Neural cell (in vitro differentiated cells): ENCODE measurements around the gene ESRRB. TPM values are rescaled to one million over a fixed set of nuclear protein-coding genes. Genes with fewer than 3 reads are reported as not detected.
A peak's percentile ranks its signal among the peaks of the same experiment; 100 is the strongest.

Experiments used
- H2AFZ ChIP-seq: fragments of 200-600, 300-800 bp; sonication (generic), shearing (Covaris generic); 2 replicates; pipeline ENCODE4 v1.6.0; 2014; ENCODE audit warnings: low read depth, mild to moderate bottlenecking, antibody characterized with exemption, low read length, moderate library complexity
- H3F3A ChIP-seq: fragments of 200-600 bp; shearing (Covaris generic); 2 replicates; pipeline ENCODE4 v1.6.1; 2016; ENCODE audit warnings: mild to moderate bottlenecking, moderate library complexity, mixed read lengths, antibody characterized with exemption, low read length; ENCODE audit not compliant: insufficient read depth, poor library complexity, severe bottlenecking
- H3K27ac ChIP-seq: fragments of 200-600, 300-800 bp; sonication (generic), shearing (Covaris generic); 2 replicates; pipeline ENCODE4 v1.5.1; 2014; ENCODE audit warnings: mild to moderate bottlenecking, low read length, moderate library complexity
- H3K27me3 ChIP-seq: fragments of 300-800, 200-600 bp; sonication (generic), shearing (Covaris generic); 2 replicates; pipeline ENCODE4 v1.6.0; 2014; ENCODE audit warnings: mild to moderate bottlenecking, low read depth, low read length, moderate library complexity; ENCODE audit not compliant: insufficient read depth
- H3K36me3 ChIP-seq: fragments of 300-800, 200-600 bp; sonication (generic), shearing (Covaris generic); 2 replicates; pipeline ENCODE4 v1.5.1; 2014; ENCODE audit warnings: mild to moderate bottlenecking, antibody characterized with exemption, low read length, moderate library complexity; ENCODE audit not compliant: insufficient read depth
- H3K4me2 ChIP-seq: fragments of 300-800, 200-600 bp; sonication (generic), shearing (Covaris generic); 2 replicates; pipeline ENCODE4 v1.6.0; 2014; ENCODE audit warnings: mild to moderate bottlenecking, low read length
- H3K4me3 ChIP-seq: fragments of 300-800, 200-600 bp; sonication (generic), shearing (Covaris generic); 2 replicates; pipeline ENCODE4 v1.5.1; 2014; ENCODE audit warnings: mild to moderate bottlenecking, low read length, moderate library complexity
- H3K79me2 ChIP-seq: fragments of 200-600 bp; shearing (Covaris generic); replicated peaks from 2 replicates; pipeline ENCODE4 v1.6.0; 2014; ENCODE audit warnings: mild to moderate bottlenecking, low read length, moderate library complexity; ENCODE audit not compliant: insufficient read depth
- H3K9ac ChIP-seq: fragments of 300-800, 200-600 bp; sonication (generic), shearing (Covaris generic); 2 replicates; pipeline ENCODE4 v1.6.1; 2016; ENCODE audit warnings: mild to moderate bottlenecking, low read length, mixed read lengths
- H3K9me2 ChIP-seq: fragments of 200-600 bp; shearing (Covaris generic); 2 replicates; pipeline ENCODE4 v1.6.1; 2016; ENCODE audit warnings: mild to moderate bottlenecking, low read length, mixed read lengths; ENCODE audit not compliant: insufficient read depth
- H3K9me3 ChIP-seq: fragments of 200-600, 300-800 bp; sonication (generic), shearing (Covaris generic); 2 replicates; pipeline ENCODE4 v1.6.1; 2016; ENCODE audit warnings: mild to moderate bottlenecking, mixed run types, low read length, moderate library complexity, mixed read lengths
- H4K20me1 ChIP-seq: fragments of 200-600 bp; shearing (Covaris generic); 2 replicates; pipeline ENCODE4 v1.6.1; 2016; ENCODE audit warnings: mild to moderate bottlenecking, mixed run types; ENCODE audit not compliant: insufficient read depth
- CTCF ChIP-seq: fragments of 450-650 bp; IDR thresholded peaks from 2 replicates; pipeline ENCODE4 v1.5.1; 2014; ENCODE audit warnings: antibody characterized with exemption, mild to moderate bottlenecking, moderate library complexity; ENCODE audit not compliant: poor library complexity, severe bottlenecking
- EZH2 ChIP-seq: fragments of 200-600, 300-800 bp; shearing (Covaris generic), sonication (generic); IDR thresholded peaks from 2 replicates; pipeline ENCODE4 v1.6.1; 2014; ENCODE audit warnings: antibody characterized with exemption, low read length, borderline replicate concordance, mild to moderate bottlenecking; ENCODE audit not compliant: insufficient read depth, poor library complexity, severe bottlenecking
- RAD21 ChIP-seq: fragments of 450-650 bp; conservative IDR thresholded peaks from 2 replicates; pipeline ENCODE4 v1.6.1; 2014; ENCODE audit warnings: antibody characterized with exemption, mild to moderate bottlenecking, moderate library complexity
- SMC3 ChIP-seq: fragments of 450-650 bp; conservative IDR thresholded peaks from 2 replicates; pipeline ENCODE4 v1.6.1; 2014; ENCODE audit warnings: antibody characterized with exemption, mild to moderate bottlenecking, moderate library complexity; ENCODE audit not compliant: poor library complexity
- TAF1 ChIP-seq: IDR thresholded peaks from 2 replicates; pipeline ENCODE4 v1.6.1; 2012; ENCODE audit warnings: low read depth
- polyA plus RNA-seq: library from polyadenylated mRNA; depleted of rRNA; stranded (reverse); fragments of >200 nt; gene quantifications from 2 replicates; pipeline ENCODE4 v1.2.3, GENCODE V29; 2014
- TF ChIP-seq, protein P1 (sequence below): IDR thresholded peaks from 2 replicates; pipeline ENCODE4 v1.6.1; 2012; ENCODE audit warnings: borderline replicate concordance

The ESRRB gene
- polyA plus RNA-seq, 1 donor from 2014 or later = 0.59 TPM

DNA sequence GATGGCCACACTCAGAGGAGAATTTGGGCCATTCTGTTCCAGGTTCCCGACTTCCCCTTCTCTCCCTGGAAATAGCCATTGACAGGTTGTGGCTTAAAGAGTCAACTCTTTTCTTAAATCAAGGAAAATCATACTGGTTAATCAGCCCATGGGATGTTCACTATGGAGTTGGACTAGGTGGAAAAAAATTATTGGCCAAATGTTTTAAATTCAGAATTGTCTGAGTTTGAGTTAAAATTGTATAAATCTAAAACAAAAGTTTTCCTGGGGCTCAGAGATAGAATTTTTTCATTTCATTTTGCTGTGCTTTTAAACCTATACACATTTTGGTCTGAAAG lies 6.5 kb downstream of the ESRRB start:
- Histone ChIP-seq H3K79me2 (no peaks in the 10 kb centered on the region), H3K9me2 (no peaks in the 10 kb centered on the region), H3K9ac (no peak overlapping the region), H3K4me3 (no peak overlapping the region), H3K9me3 (no peaks in the 10 kb centered on the region), H3K36me3 (no peaks in the 10 kb centered on the region), H2AFZ (no peak overlapping the region), H3K27ac (no peak overlapping the region), H3F3A (no peaks in the 10 kb centered on the region), H4K20me1 (no peaks in the 10 kb centered on the region), H3K27me3 (peaks cover 28% of the 10 kb centered on the region), H3K4me2 (no peak overlapping the region)
- TF ChIP-seq TAF1 (no peak), RAD21 (no peak), EZH2 (no peak)

DNA sequence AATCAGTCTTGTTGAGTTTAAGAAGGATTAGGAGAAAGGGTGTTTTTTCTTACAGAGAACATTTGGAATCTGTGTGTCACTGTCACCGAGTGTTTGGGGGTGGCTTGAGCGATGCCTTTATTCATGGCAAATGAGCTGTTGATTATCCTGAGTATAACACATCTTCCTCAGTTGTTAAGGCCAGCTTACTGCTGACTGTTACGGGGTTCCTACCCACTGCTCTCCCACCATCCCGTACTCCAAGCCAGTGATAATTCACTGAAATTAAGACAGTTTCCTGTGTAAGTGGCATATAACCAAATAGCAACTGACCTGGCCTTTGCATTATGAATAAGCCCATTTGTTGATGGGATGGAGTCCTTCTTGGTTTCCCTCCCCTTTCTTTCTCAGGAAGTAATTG lies 9.5 kb downstream of the ESRRB start:
- no peaks in the 10 kb centered on the region for H3K79me2 ChIP-seq
- no peaks in the 10 kb centered on the region for H3K27me3 ChIP-seq
- H3K36me3 ChIP-seq = no peaks in the 10 kb centered on the region
- no peak for TF ChIP-seq SMC3
- no peak for TF ChIP-seq TAF1
- no peak overlapping the region for H3K27ac ChIP-seq
- H3K9me2 ChIP-seq = no peaks in the 10 kb centered on the region
- H2AFZ ChIP-seq = no peak overlapping the region
- H4K20me1 ChIP-seq = no peaks in the 10 kb centered on the region
- no peak overlapping the region for H3K9ac ChIP-seq
- no peaks in the 10 kb centered on the region for H3F3A ChIP-seq
- no peaks in the 10 kb centered on the region for H3K9me3 ChIP-seq
- H3K4me3 ChIP-seq = no peak overlapping the region
- no peak overlapping the region for H3K4me2 ChIP-seq

- H3K36me3 ChIP-seq = no peaks in the 10 kb centered on the region
- no peaks in the 10 kb centered on the region for H4K20me1 ChIP-seq
- H2AFZ ChIP-seq = no peak overlapping the region
- H3K27me3 ChIP-seq = no peaks in the 10 kb centered on the region
- no peaks in the 10 kb centered on the region for H3F3A ChIP-seq
- no peak overlapping the region for H3K9ac ChIP-seq
- no peak overlapping the region for H3K4me2 ChIP-seq
- no peaks in the 10 kb centered on the region for H3K79me2 ChIP-seq
- H3K27ac ChIP-seq = no peak overlapping the region
- TF ChIP-seq RAD21 = peak; percentile 78
- TF ChIP-seq, protein P1, sequence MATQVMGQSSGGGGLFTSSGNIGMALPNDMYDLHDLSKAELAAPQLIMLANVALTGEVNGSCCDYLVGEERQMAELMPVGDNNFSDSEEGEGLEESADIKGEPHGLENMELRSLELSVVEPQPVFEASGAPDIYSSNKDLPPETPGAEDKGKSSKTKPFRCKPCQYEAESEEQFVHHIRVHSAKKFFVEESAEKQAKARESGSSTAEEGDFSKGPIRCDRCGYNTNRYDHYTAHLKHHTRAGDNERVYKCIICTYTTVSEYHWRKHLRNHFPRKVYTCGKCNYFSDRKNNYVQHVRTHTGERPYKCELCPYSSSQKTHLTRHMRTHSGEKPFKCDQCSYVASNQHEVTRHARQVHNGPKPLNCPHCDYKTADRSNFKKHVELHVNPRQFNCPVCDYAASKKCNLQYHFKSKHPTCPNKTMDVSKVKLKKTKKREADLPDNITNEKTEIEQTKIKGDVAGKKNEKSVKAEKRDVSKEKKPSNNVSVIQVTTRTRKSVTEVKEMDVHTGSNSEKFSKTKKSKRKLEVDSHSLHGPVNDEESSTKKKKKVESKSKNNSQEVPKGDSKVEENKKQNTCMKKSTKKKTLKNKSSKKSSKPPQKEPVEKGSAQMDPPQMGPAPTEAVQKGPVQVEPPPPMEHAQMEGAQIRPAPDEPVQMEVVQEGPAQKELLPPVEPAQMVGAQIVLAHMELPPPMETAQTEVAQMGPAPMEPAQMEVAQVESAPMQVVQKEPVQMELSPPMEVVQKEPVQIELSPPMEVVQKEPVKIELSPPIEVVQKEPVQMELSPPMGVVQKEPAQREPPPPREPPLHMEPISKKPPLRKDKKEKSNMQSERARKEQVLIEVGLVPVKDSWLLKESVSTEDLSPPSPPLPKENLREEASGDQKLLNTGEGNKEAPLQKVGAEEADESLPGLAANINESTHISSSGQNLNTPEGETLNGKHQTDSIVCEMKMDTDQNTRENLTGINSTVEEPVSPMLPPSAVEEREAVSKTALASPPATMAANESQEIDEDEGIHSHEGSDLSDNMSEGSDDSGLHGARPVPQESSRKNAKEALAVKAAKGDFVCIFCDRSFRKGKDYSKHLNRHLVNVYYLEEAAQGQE = no peak
- peak; percentile 69 for TF ChIP-seq SMC3
- TF ChIP-seq CTCF = peak; percentile 81
- H3K9me3 ChIP-seq = no peaks in the 10 kb centered on the region
- H3K4me3 ChIP-seq = no peak overlapping the region
- H3K9me2 ChIP-seq = no peaks in the 10 kb centered on the region
These were observed 11.2 kb downstream of the ESRRB start for GRCh38 chr14:76386944-76387782.
